Small intestine (tissue), 7 donors: ENCODE data around the gene HEXB. TPM values are rescaled to one million over a fixed set of nuclear protein-coding genes. Genes with fewer than 3 reads are reported as not detected.
"Not testable (repeated sequence)": the region's sequence is repeated elsewhere in the genome, so short reads cannot be mapped to it uniquely, and the experiment has no call there.

ENCODE experiments used
- DNase-seq, 2 donors: peaks; one replicate each; pipeline versions ENCODE4 v3.0.0 to v3.0.0-alpha.2; 2013
- FAIRE-seq: peaks from 2 replicates; lab custom pipeline; 2012; peaks lifted over from hg19 to GRCh38; lab: Jason Lieb, UNC
- H3K27ac ChIP-seq, 3 donors: one replicate each; pipeline ENCODE4 v1.5.1; 2013; ENCODE audit warnings: low read length in 2 of 3, mild to moderate bottlenecking in 2 of 3, control low read depth in 1 of 3, inconsistent platforms in 1 of 3, low read depth in 1 of 3, moderate library complexity in 1 of 3
- H3K27me3 ChIP-seq, 3 donors: one replicate each; pipeline ENCODE4 v1.6.1; 2013; ENCODE audit warnings: low read length in 3 of 3, inconsistent platforms in 1 of 3; ENCODE audit not compliant: control insufficient read depth in 3 of 3, insufficient read depth in 3 of 3
- H3K36me3 ChIP-seq, 3 donors: one replicate each; pipeline ENCODE4 v1.6.1; 2013; ENCODE audit warnings: low read length in 3 of 3, inconsistent platforms in 1 of 3, low read depth in 1 of 3, mild to moderate bottlenecking in 1 of 3, moderate library complexity in 1 of 3; ENCODE audit not compliant: control insufficient read depth in 3 of 3, insufficient read depth in 2 of 3
- H3K4me1 ChIP-seq, 3 donors: one replicate each; pipeline ENCODE4 v1.6.1; 2013; ENCODE audit warnings: low read length in 2 of 3, inconsistent platforms in 1 of 3, low read depth in 1 of 3, mild to moderate bottlenecking in 1 of 3, moderate library complexity in 1 of 3; ENCODE audit not compliant: control insufficient read depth in 3 of 3, insufficient read depth in 2 of 3
- H3K4me3 ChIP-seq, 3 donors: one replicate each; pipeline ENCODE4 v1.5.1; 2013; ENCODE audit warnings: low read length in 3 of 3, control low read depth in 1 of 3, inconsistent platforms in 1 of 3, low read depth in 1 of 3, mild to moderate bottlenecking in 1 of 3, moderate library complexity in 1 of 3
- H3K9me3 ChIP-seq, 2 donors: one replicate each; pipeline ENCODE4 v1.6.1; 2013; ENCODE audit warnings: low read depth in 1 of 2, low read length in 1 of 2; ENCODE audit not compliant: control insufficient read depth in 2 of 2, insufficient read depth in 1 of 2
- WGBS, 3 donors: extraction: QIAGEN DNeasy Blood & Tissue Kit; methylation state at CpG; one replicate each; pipeline ENCODE4 v1.1.7; 2013; 5-methylcytosine and 5-hydroxymethylcytosine counted together
- polyA plus RNA-seq, 4 donors: library from polyadenylated mRNA; stranded (reverse) in 3 of 4; unstranded in 1 of 4; fragments of 200-250 nt in 3 of 4; fragments of 120-200 nt in 1 of 4; gene quantifications; one replicate each; pipeline versions ENCODE4 v1.2.1 to v1.2.3, GENCODE V29; 2013
- donor health status: healthy with polysubstance abuse.
- donor health status: control.
- donor health status: control.
- donor health status: Bipolar disorder and iron deficiency.
- donor health status: healthy.

The HEXB gene
- polyA plus RNA-seq, 4 donors: 63.5 to 582 (median 112) TPM

- WGBS, 3 donors: 27 to 33% (median 30%) methylated on average over 1 of the region's 1 CpG
- no peaks in the 10 kb centered on the region for H3K27me3 ChIP-seq
- H3K4me1 ChIP-seq: no peaks in the 10 kb centered on the region
- no peaks in the 10 kb centered on the region for H3K9me3 ChIP-seq
- H3K27ac ChIP-seq: no peak overlapping the region
- H3K36me3 ChIP-seq: peaks cover 2 to 11% (median 11%) of the 10 kb centered on the region in 3 donors
- no peak overlapping the region for H3K4me3 ChIP-seq
- DNase-seq (no peak), FAIRE-seq (no peak)
These were observed 32.6 kb downstream of the HEXB start for GRCh38 chr5:74717596-74717995.

DNA sequence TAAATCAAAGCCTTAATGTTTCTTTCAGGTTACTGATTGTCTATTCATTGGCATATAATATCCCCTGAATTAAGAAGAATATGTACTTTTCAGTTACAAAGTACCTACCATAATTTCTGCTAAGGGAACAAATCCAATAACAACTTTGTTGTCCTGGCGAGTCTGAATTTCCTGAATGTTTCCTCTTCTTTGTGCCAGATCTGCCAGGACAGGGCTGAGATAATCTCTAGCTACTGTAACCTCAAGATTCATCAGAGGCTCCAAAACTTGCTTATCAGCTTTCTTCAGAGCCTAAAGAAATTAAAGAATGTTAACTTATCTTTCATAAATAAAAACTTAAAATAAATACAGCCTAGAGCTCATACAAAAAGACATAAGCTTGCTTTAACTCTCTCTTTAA lies 37.2 kb downstream of the HEXB start:
- FAIRE-seq (no peak), DNase-seq (no peak)
- Histone ChIP-seq H3K36me3 (peaks cover 0 to 24% (median 15%) of the 10 kb centered on the region in 3 donors), H3K4me1 (no peaks in the 10 kb centered on the region), H3K27ac (no peak overlapping the region), H3K27me3 (no peaks in the 10 kb centered on the region), H3K4me3 (no peak overlapping the region), H3K9me3 (no peaks in the 10 kb centered on the region)
- 66 to 73% (median 68%) methylated on average over 1 of the region's 1 CpG for WGBS, 3 donors

DNA sequence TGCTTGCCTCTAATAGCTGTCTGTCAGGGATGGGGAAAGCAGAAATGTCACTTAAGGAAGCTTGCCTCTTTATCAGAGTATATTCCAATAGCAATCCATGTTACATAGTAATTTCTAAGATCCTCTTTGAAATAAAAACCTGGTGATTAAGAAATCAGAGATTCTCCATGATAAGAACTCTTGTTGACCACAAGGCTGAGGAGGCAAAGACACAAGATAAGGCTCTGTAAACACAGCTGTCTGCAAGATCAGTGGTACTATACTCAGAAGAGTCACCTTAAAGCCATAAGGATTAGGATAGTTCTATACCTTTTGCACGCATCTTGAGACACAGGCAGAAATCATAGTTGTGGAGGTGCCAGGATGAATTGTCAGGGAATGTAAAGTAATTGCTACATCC lies 40.3 kb downstream of the HEXB start:
- FAIRE-seq (no peak), DNase-seq (no peak)
- 91 to 96% (median 94%) methylated on average over 1 of the region's 1 CpG for WGBS, 3 donors
- Histone ChIP-seq H3K36me3 (peaks cover 0 to 24% (median 15%) of the 10 kb centered on the region in 3 donors), H3K4me1 (no peaks in the 10 kb centered on the region), H3K27ac (no peak overlapping the region), H3K27me3 (no peaks in the 10 kb centered on the region), H3K4me3 (no peak overlapping the region), H3K9me3 (no peaks in the 10 kb centered on the region)

DNA sequence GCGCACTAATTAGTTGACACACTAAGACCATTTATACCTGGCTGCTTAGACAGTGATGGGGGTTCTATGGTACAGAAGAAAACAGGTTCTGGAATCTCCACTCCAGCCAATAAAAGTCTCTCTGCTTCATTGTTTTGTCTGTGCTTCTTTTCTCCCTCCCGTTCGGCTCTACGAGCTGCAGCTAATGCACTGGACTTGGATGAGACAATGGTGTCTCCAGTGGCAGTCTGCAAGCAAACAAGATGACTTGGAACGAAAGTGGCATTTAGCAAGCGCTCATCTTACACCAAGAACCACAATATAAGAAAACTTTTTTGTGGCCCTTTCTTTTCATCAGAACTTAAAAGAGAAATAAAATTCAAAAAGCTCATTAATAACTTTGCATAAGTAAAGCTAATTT lies 51.7 kb downstream of the HEXB start:
- no peak for FAIRE-seq
- DNase-seq: no peak
- WGBS, 3 donors: 95 to 98% (median 95%) methylated on average over 6 of the region's 6 CpGs
- Histone ChIP-seq H3K36me3 (peaks cover 5 to 8% (median 8%) of the 10 kb centered on the region in 3 donors), H3K9me3 (no peaks in the 10 kb centered on the region), H3K27me3 (no peaks in the 10 kb centered on the region), H3K27ac (no peak overlapping the region), H3K4me1 (no peaks in the 10 kb centered on the region), H3K4me3 (no peak overlapping the region)

DNA sequence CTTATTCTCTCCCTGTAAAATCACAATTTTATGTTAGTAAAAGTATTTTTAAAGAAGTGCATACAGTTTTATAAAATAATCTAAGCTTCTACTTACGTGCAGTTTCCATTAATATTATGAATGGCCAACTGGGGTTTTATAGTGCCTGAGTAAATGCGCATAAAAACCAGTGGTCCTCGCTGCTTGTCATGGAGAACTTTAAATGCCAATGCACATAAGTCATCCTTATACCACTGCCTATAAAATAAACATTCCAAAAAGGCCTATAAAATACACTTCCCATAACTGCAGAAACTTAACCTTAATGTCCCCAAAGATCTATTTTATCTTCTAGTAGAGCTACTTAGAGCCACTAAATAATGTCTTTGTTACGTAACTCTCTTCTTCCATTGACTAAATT lies 53.4 kb downstream of the HEXB start:
- H3K9me3 ChIP-seq: no peaks in the 10 kb centered on the region
- DNase-seq (no peak), FAIRE-seq (no peak)
- no peaks in the 10 kb centered on the region for H3K4me1 ChIP-seq
- no peak overlapping the region for H3K27ac ChIP-seq
- no peak overlapping the region for H3K4me3 ChIP-seq
- WGBS, 3 donors: 93 to 98% (median 95%) methylated on average over 4 of the region's 4 CpGs
- peaks cover 5 to 8% (median 6%) of the 10 kb centered on the region in 3 donors for H3K36me3 ChIP-seq
- no peaks in the 10 kb centered on the region for H3K27me3 ChIP-seq

DNA sequence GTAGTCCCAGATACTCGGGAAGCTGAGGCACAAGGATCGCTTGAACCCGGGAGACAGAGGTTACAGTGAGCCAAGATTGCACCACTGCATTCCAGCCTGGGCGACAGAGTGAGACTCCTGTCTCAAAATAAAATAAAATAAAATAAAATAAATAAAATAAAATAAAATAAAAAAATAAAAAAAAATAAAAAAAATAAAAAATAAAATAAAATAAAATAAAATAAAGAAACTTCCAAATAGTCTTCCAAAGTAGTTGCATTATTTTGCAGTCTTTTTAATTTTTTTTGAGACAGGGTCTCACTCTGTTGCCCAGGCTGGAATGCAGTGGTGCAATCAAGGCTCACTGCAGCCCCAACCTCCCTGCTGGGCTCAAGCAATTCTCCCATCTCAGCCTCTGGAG lies 63.7 kb downstream of the HEXB start:
- not testable (repeated sequence) for H3K4me1 ChIP-seq, DNase-seq, H3K27ac ChIP-seq, FAIRE-seq, H3K27me3 ChIP-seq, H3K4me3 ChIP-seq, H3K9me3 ChIP-seq
- H3K36me3 ChIP-seq: peaks cover 2 to 16% (median 16%) of the 10 kb centered on the region in 3 donors
- 96 to 99% (median 98%) methylated on average over 4 of the region's 4 CpGs for WGBS, 3 donors

DNA sequence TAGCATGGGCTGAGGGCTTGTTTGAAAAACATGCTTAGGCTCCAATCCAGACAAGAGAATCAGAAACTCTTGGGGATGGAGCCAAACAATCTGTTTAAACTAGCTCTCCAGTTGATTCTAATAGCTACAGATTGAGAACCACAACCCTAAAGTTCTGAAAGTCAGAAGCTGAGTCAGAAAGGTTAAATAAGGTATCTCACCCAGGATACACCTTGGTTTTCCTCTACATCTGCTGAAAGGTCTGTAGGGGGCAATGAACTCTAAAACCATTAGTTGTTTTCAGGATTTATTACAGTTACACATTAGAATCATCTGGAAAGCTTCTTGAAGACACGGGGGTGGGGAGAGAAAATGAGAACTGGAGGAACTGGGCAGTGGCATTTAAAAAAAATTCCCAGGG lies 76.2 kb downstream of the HEXB start:
- no peak for DNase-seq
- no peaks in the 10 kb centered on the region for H3K27me3 ChIP-seq
- H3K4me3 ChIP-seq: no peak overlapping the region
- peaks cover 3 to 8% (median 6%) of the 10 kb centered on the region in 3 donors for H3K36me3 ChIP-seq
- no peak for FAIRE-seq
- H3K27ac ChIP-seq: no peak overlapping the region
- 76 to 82% (median 80%) methylated on average over 1 of the region's 1 CpG for WGBS, 3 donors
- peaks cover 0 to 9% (median 9%) of the 10 kb centered on the region in 3 donors for H3K4me1 ChIP-seq
- peaks cover 0 to 4% of the 10 kb centered on the region in 2 donors for H3K9me3 ChIP-seq

GRCh38 chr5:74762599-74762998 lies 77.6 kb downstream of the HEXB start:
- Histone ChIP-seq H3K9me3 (no peaks in the 10 kb centered on the region), H3K4me3 (no peak overlapping the region), H3K4me1 (peaks cover 0 to 9% (median 9%) of the 10 kb centered on the region in 3 donors), H3K27ac (no peak overlapping the region), H3K36me3 (peaks cover under 1 to 4% (median 4%) of the 10 kb centered on the region in 3 donors), H3K27me3 (no peaks in the 10 kb centered on the region)
- DNase-seq (no peak), FAIRE-seq (no peak)
- WGBS, 3 donors: 77 to 95% (median 93%) methylated on average over 2 of the region's 2 CpGs

- FAIRE-seq: peak; percentile 10
- H3K27ac ChIP-seq: no peak overlapping the region
- H3K9me3 ChIP-seq: no peaks in the 10 kb centered on the region
- no peak overlapping the region for H3K4me3 ChIP-seq
- peaks cover 4 to 16% (median 12%) of the 10 kb centered on the region in 3 donors for H3K4me1 ChIP-seq
- H3K36me3 ChIP-seq: peaks cover 0 to under 1% (median 0%) of the 10 kb centered on the region in 3 donors
- H3K27me3 ChIP-seq: no peaks in the 10 kb centered on the region
- no peak for DNase-seq
These were observed 78.5 kb downstream of the HEXB start for GRCh38 chr5:74763504-74763903.
